Natural killer cell (primary cell): ENCODE data around the gene GREM2. TPM values are rescaled to one million over a fixed set of nuclear protein-coding genes. Genes with fewer than 3 reads are reported as not detected.

Experiments used
- ATAC-seq, 3 donors: fragments of 150-1000 bp in 2 of 3; fragments of 200-7000 bp in 1 of 3; cut with Tn5 transposase; 1 replicate in 1 of 3; 2 replicates in 2 of 3; pipeline ENCODE4 v1.10.0; 2021; ENCODE audit warnings: mild to moderate bottlenecking in 2 of 3, moderate library complexity in 2 of 3
- DNase-seq, 2 donors: peaks; one replicate each; pipeline versions ENCODE4 v3.0.0 to v3.0.0-alpha.2; 2013 to 2021; ENCODE audit warnings: mixed read lengths in 1 of 2
- H3K27ac ChIP-seq: one replicate; pipeline ENCODE4 v1.5.1; 2013; ENCODE audit warnings: mild to moderate bottlenecking, low read length
- H3K27me3 ChIP-seq: one replicate; pipeline ENCODE4 v1.6.1; 2013; ENCODE audit warnings: low read length; ENCODE audit not compliant: control insufficient read depth, insufficient read depth
- H3K36me3 ChIP-seq: one replicate; pipeline ENCODE4 v1.6.1; 2013; ENCODE audit warnings: low read length; ENCODE audit not compliant: control insufficient read depth, insufficient read depth
- H3K4me1 ChIP-seq: one replicate; pipeline ENCODE4 v1.6.1; 2013; ENCODE audit warnings: low read length; ENCODE audit not compliant: control insufficient read depth, insufficient read depth
- H3K4me3 ChIP-seq: one replicate; pipeline ENCODE4 v1.5.1; 2013; ENCODE audit warnings: low read length
- H3K9me3 ChIP-seq: one replicate; pipeline ENCODE4 v1.6.1; 2013; ENCODE audit warnings: low read length; ENCODE audit not compliant: control insufficient read depth, insufficient read depth
- H3K27ac Mint-ChIP-seq, 2 donors: one replicate each; pipeline ENCODE4 v1.8.0; 2022; ENCODE audit warnings: mild to moderate bottlenecking in 2 of 2, mixed read lengths in 2 of 2, moderate library complexity in 1 of 2
- H3K27me3 Mint-ChIP-seq, 2 donors: one replicate each; pipeline ENCODE4 v1.8.0; 2022; ENCODE audit warnings: low read depth in 2 of 2, mixed read lengths in 2 of 2
- H3K36me3 Mint-ChIP-seq: one replicate; pipeline ENCODE4 v1.8.0; 2022; ENCODE audit warnings: mixed read lengths
- H3K4me1 Mint-ChIP-seq, 2 donors: one replicate each; pipeline ENCODE4 v1.8.0; 2022; ENCODE audit warnings: mixed read lengths in 2 of 2
- H3K4me3 Mint-ChIP-seq: one replicate; pipeline ENCODE4 v1.8.0; 2022; ENCODE audit warnings: mild to moderate bottlenecking, moderate library complexity, mixed read lengths
- H3K9me3 Mint-ChIP-seq, 2 donors: one replicate each; pipeline ENCODE4 v1.8.0; 2022; ENCODE audit warnings: mixed read lengths in 2 of 2
- CTCF ChIP-seq: fragments of 200-600 bp; IDR thresholded peaks from one replicate; pipeline ENCODE4 v1.8.0; 2022; ENCODE audit warnings: antibody characterized with exemption
- WGBS: methylation state at CpG from one replicate; pipeline ENCODE4 v1.1.7; 2013; ENCODE audit warnings: missing lambda C conversion rate; ENCODE audit not compliant: insufficient coverage; 5-methylcytosine and 5-hydroxymethylcytosine counted together
- intact Hi-C: fragments of 100-400 bp; cut with micrococcal nuclease; formaldehyde crosslinking; loops from one replicate; pipeline ENCODE4 v1.14.2; 2022
- total RNA-seq, 4 donors: library from RNA; stranded (reverse); fragments of 120-200 nt in 1 of 4; gene quantifications; one replicate each; pipeline versions ENCODE4 v1.2.3 to v1.2.4, GENCODE V29; 2013 to 2022

Gene GREM2
- total RNA-seq, 3 donors from 2014 or later (not counting 1 experiment from before 2014, with no cell fraction given): 0.08 to 0.34 TPM; not detected in 1

DNA sequence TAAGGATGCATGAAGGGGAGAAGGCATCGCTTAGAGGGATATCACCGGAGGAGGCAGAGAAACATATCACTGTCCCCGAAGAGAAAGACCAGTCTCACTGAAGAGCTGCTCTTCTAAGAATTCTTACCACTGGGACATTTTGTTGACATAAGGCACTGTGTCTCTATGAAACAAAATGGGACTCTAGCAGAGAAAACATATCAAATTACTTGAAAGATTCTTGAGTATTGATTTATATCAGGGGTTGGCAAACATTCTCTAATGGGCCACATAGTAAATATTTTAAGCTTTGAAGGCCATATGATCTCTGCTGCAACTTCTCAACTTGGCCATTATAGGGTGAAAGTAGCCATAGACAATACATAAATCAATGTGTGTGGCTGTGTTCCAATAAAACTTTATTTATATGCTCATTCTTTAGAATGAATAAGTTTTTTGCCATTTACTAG lies 41.0 kb upstream of the GREM2 start:
- Mint-ChIP-seq H3K4me3 (no peak overlapping the region), H3K36me3 (no peaks in the 10 kb centered on the region), H3K27ac (no peak overlapping the region), H3K9me3 (no peaks in the 10 kb centered on the region), H3K4me1 (no peaks in the 10 kb centered on the region), H3K27me3 (peaks cover 21 to 35% of the 10 kb centered on the region in 2 donors)
- TF ChIP-seq CTCF: no peak
- intact Hi-C loops: no loop called here
- Histone ChIP-seq H3K36me3 (no peaks in the 10 kb centered on the region), H3K4me1 (no peaks in the 10 kb centered on the region), H3K9me3 (no peaks in the 10 kb centered on the region), H3K4me3 (no peak overlapping the region), H3K27ac (no peak overlapping the region), H3K27me3 (no peaks in the 10 kb centered on the region)
- ATAC-seq (no peak), DNase-seq (no peak)
- 91% methylated on average over 3 of the region's 3 CpGs for whole genome bisulfite sequencing

DNA sequence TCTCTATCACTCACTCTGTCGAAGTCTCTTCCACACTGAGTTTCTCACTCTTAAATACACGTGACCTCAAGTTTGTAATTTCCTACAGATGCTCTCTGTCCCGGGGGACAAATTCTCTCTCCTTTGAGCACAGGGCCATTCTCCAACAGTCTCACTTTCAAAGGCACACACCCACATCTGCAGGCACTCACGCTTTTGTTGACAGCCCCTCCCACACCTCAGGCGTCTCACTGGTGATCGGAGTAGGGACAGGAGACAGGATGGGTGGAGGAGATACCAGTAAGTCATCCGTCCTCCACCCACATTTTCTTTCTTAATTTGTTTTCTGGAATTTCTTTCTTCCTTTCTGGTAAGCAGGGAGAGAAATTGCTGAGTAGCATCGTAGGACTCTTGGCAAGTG lies 40.6 kb upstream of the GREM2 start:
- Histone ChIP-seq H3K36me3 (no peaks in the 10 kb centered on the region), H3K27ac (no peak overlapping the region), H3K27me3 (no peaks in the 10 kb centered on the region), H3K9me3 (no peaks in the 10 kb centered on the region), H3K4me1 (no peaks in the 10 kb centered on the region), H3K4me3 (no peak overlapping the region)
- no peaks in the 10 kb centered on the region for H3K36me3 Mint-ChIP-seq
- TF ChIP-seq CTCF: no peak
- ATAC-seq (no peak), DNase-seq (no peak)
- H3K27ac Mint-ChIP-seq: no peak overlapping the region
- H3K4me1 Mint-ChIP-seq: no peaks in the 10 kb centered on the region
- no peaks in the 10 kb centered on the region for H3K9me3 Mint-ChIP-seq
- no peak overlapping the region for H3K4me3 Mint-ChIP-seq
- H3K27me3 Mint-ChIP-seq: peaks cover 24 to 35% of the 10 kb centered on the region in 2 donors
- 71% methylated on average over 4 of the region's 8 CpGs for WGBS
- intact Hi-C loops: no loop called here

DNA sequence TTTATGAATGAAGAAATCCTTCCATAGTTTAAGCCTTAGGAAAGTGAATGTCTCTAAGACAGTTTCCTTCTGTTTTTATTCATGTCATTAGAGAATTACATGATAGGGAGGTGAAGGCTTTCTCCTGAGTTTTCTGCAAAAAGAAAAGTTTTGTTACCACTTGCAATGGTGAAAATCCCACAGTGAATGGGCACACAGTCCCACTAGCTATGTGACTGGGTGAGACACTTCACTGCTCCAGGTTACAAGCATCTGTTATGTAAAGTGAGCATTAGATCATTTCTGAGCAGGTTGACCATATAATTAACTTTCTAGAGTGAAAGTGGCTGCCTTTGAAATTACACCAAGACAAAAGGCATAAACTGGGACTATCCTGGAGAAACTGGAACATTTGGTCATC lies 38.9 kb upstream of the GREM2 start:
- Mint-ChIP-seq H3K4me1 (no peaks in the 10 kb centered on the region), H3K27ac (no peak overlapping the region), H3K36me3 (no peaks in the 10 kb centered on the region), H3K27me3 (peaks cover 25 to 43% of the 10 kb centered on the region in 2 donors), H3K4me3 (no peak overlapping the region), H3K9me3 (no peaks in the 10 kb centered on the region)
- no peak overlapping the region for H3K27ac ChIP-seq
- peaks cover 3% of the 10 kb centered on the region for H3K27me3 ChIP-seq
- no peaks in the 10 kb centered on the region for H3K9me3 ChIP-seq
- ATAC-seq: no peak
- intact Hi-C loops: no loop called here
- no peak for TF ChIP-seq CTCF
- H3K36me3 ChIP-seq: no peaks in the 10 kb centered on the region
- no peak overlapping the region for H3K4me3 ChIP-seq
- no peaks in the 10 kb centered on the region for H3K4me1 ChIP-seq
- no peak for DNase-seq
